ENCODE measurements around the gene RPN2. TPM values are rescaled to one million over a fixed set of nuclear protein-coding genes. Genes with fewer than 3 reads are reported as not detected.

Gene RPN2
- total and polyA plus RNA-seq, 9 of the 15 experiments (the other 6 are each of a cell fraction or from before 2014, with no cell fraction given): 168 to 548 (median 325) TPM

GRCh38 chr20:37270576-37271420 lies 91.7 kb downstream of the RPN2 start (continued):
- peak; percentile 56; the same call in 1 of the 2 replicates for TF ChIP-seq ZNF395 (CRISPR knock-in tag; IDR thresholded peaks at IDR 0.05)
- no peak for TF ChIP-seq CREM (IDR thresholded peaks at IDR 0.05; ENCODE audit: low read depth)
- TF ChIP-seq HMBOX1 (IDR thresholded peaks at IDR 0.05): peak; percentile 82
- peak; percentile 89 for TF ChIP-seq SPI1 (IDR thresholded peaks at IDR 0.05; ENCODE audit: borderline replicate concordance, low read depth, low read length)
- TF ChIP-seq ZBTB11 (CRISPR knock-in tag; IDR thresholded peaks at IDR 0.05): no peak
- TF ChIP-seq JUND (IDR thresholded peaks at IDR 0.05; ENCODE audit: borderline replicate concordance, low read depth, low read length): no peak
- TF ChIP-seq JUND (tag; IDR thresholded peaks at IDR 0.05; ENCODE audit: borderline replicate concordance, low read depth, low read length): peak; percentile 14; the same call in 1 of the 3 replicates
- no peak for TF ChIP-seq RFX1 (IDR thresholded peaks at IDR 0.05)
- 0 out of 2 replicates have a peak, but pooled peaks have one; percentile 7 for TF ChIP-seq TCFL5 (CRISPR knock-in tag; conservative IDR thresholded peaks at IDR 0.05)
- TF ChIP-seq ZNF217 (CRISPR knock-in tag; IDR thresholded peaks at IDR 0.05): no peak
- TF ChIP-seq CREB3 (tag; conservative IDR thresholded peaks at IDR 0.05; ENCODE audit: low read depth): peak; percentile 73; the same call in 1 of the 2 replicates
- peak; percentile 36; the same call in 1 of the 2 replicates for TF ChIP-seq FOSL1 (tag; conservative IDR thresholded peaks at IDR 0.05)
- TF ChIP-seq ZNF766 (CRISPR knock-in tag; conservative IDR thresholded peaks at IDR 0.05): peak; percentile 63
- 0 out of 2 replicates have a peak, but pooled peaks have one; percentile 11 for TF ChIP-seq SMAD4 (CRISPR knock-in tag; conservative IDR thresholded peaks at IDR 0.05)
- no peak for TF ChIP-seq FOXP4 (CRISPR knock-in tag; IDR thresholded peaks at IDR 0.05; ENCODE audit: borderline replicate concordance)
- TF ChIP-seq CTBP1 (IDR thresholded peaks at IDR 0.05; ENCODE audit: borderline replicate concordance): peak; percentile 30; the same call in 1 of the 2 replicates
